ENCODE measurements around the gene ARHGAP26. TPM values are rescaled to one million over a fixed set of nuclear protein-coding genes. Genes with fewer than 3 reads are reported as not detected.

The ARHGAP26 gene
- total and polyA plus RNA-seq, 2 donors (not counting 1 experiment from before 2014, with no cell fraction given) = 4.1 to 6.8 TPM

DNA sequence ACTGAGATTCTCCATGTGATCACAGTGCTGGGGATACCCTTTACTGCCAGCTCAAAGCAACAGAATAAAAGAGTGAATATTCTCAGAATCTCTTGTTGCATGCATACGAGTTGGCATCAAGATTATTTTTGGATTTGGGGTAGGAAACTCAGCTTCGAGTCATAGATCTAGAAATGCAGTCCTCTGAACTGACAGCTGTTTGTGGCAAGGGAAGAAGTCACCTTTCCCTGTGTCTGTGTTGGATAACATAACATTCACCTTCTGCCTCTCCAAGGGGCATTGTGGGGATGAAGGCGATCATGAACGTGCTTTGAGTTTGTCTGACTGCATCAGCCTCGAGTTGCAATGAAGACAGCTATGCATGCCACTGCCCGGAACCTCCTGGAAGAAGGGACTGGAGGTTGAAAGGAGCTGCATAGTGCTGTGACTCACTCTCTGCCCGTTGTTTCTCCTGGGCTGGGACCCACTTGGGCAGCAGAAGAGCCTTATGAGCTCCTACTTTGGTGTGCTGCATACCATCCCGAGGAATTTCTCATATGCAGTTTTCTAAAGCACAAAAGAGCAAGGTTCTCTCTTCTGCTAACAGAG, 231.7 kb downstream of the ARHGAP26 start:
- Histone ChIP-seq H3K4me2 (ENCODE audit: extremely low read depth, insufficient read depth, low read length) (peak overlapping the region; percentile 75), H3K36me3 (ENCODE audit: control insufficient read depth, insufficient read depth, low read length) (no peaks in the 10 kb centered on the region), H3K4me1 (ENCODE audit: control insufficient read depth, extremely low read depth, insufficient read depth, low read length) (peaks cover 18% of the 10 kb centered on the region), H2AFZ (ENCODE audit: low read length) (peak overlapping the region; percentile 52), H3K79me2 (ENCODE audit: control insufficient read depth, insufficient read depth, low read length) (no peaks in the 10 kb centered on the region), H3K27ac (ENCODE audit: insufficient read depth, low read length) (peak overlapping the region; percentile 84), H3K4me3 (replicated peaks in 1 of 4; ENCODE audit: control extremely low read depth in 1 of 4, insufficient read depth in 1 of 4, low read depth in 3 of 4, low read length in 4 of 4) (no peak overlapping the region), H3K27me3 (ENCODE audit: control insufficient read depth, insufficient read depth, low read length) (no peaks in the 10 kb centered on the region), H3K9ac (ENCODE audit: insufficient read depth, low read length) (peak overlapping the region; percentile 18), H3K9me3 (ENCODE audit: control insufficient read depth, insufficient read depth, low read depth, low read length) (no peaks in the 10 kb centered on the region), H4K20me1 (ENCODE audit: control insufficient read depth, extremely low read depth, insufficient read depth, low read length) (no peaks in the 10 kb centered on the region)
- DNase-seq (ENCODE audit: low read depth in 2 of 2) = peak; percentile 55 to 91
- TF ChIP-seq EZH2 (IDR thresholded peaks at IDR 0.05; ENCODE audit: low read length, missing control alignments) (no peak), CTCF (conservative IDR thresholded peaks at IDR 0.05 in 1 of 2, IDR thresholded peaks at IDR 0.05 in 1 of 2; ENCODE audit: low read depth in 1 of 2, low read length in 2 of 2) (no peak)

DNA sequence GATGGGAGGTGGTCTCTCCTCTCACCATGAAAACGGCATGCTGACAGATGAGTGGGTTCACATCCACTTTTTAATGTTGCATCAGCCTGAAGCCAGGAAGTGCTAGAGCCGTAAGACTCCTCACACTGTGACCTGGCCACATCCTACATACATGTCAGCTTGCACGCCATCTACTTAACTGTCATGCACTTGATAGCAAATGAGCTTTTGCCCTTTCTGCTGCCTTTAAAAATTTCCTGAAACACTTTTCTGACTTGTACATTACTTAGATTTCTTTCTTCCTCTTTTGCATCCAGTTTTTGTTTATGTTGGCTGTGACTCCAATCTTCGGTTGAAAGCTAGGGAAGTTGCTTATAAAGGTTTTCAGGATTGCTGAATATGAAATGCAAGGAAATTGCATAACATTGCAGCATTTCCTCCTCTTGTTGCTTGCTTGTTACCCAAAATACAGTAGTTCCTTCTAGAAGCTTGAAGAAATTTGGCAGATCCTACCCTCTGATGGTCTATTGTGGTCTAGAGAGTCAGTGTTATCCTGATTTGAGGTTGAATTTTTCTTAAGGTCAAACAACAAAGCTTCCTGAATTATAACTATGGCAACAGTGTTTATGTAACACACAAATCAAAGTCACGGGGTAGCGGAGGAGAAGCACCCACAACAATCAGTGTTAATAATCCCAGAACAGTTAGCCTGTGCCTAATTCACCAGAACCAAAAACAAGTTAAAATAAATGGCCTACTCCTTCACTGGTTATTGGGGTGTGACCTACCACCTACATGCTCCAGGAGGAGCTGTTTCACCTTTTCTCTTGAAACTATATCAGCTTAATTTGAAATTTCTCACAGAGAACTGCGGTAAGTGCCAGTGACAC, 232.5 kb downstream of the ARHGAP26 start:
- Histone ChIP-seq H3K79me2 (ENCODE audit: control insufficient read depth, insufficient read depth, low read length) (no peaks in the 10 kb centered on the region), H3K27ac (ENCODE audit: insufficient read depth, low read length) (peak overlapping the region; percentile 84), H4K20me1 (ENCODE audit: control insufficient read depth, extremely low read depth, insufficient read depth, low read length) (no peaks in the 10 kb centered on the region), H3K27me3 (ENCODE audit: control insufficient read depth, insufficient read depth, low read length) (no peaks in the 10 kb centered on the region), H3K4me1 (ENCODE audit: control insufficient read depth, extremely low read depth, insufficient read depth, low read length) (peaks cover 18% of the 10 kb centered on the region), H3K9me3 (ENCODE audit: control insufficient read depth, insufficient read depth, low read depth, low read length) (no peaks in the 10 kb centered on the region), H3K9ac (ENCODE audit: insufficient read depth, low read length) (no peak overlapping the region), H3K36me3 (ENCODE audit: control insufficient read depth, insufficient read depth, low read length) (no peaks in the 10 kb centered on the region), H3K4me2 (ENCODE audit: extremely low read depth, insufficient read depth, low read length) (peak overlapping the region; percentile 75), H2AFZ (ENCODE audit: low read length) (no peak overlapping the region), H3K4me3 (replicated peaks in 1 of 4; ENCODE audit: control extremely low read depth in 1 of 4, insufficient read depth in 1 of 4, low read depth in 3 of 4, low read length in 4 of 4) (peak overlapping the region in 1 of 4 experiments; percentile 16)
- peak; percentile 58 to 61 for TF ChIP-seq CTCF (conservative IDR thresholded peaks at IDR 0.05 in 1 of 2, IDR thresholded peaks at IDR 0.05 in 1 of 2; ENCODE audit: low read depth in 1 of 2, low read length in 2 of 2)
- TF ChIP-seq EZH2 (IDR thresholded peaks at IDR 0.05; ENCODE audit: low read length, missing control alignments) = no peak
- DNase-seq (ENCODE audit: low read depth in 2 of 2) = peak; percentile 91 to 96

DNA sequence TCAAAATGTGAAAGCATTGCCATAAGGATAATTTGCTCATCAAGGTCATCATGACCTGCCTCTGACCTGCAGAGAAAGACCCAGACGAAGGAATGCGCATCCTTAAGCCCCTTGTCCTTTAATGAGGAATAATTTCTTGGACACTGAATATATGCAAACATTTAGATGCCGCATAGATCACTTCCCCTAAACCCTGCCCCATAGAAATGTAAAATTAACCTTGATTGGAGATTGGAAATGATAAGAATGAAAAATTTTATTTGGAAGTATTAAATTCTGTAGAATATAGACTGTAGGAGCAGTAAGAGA, 233.1 kb downstream of the ARHGAP26 start:
- Histone ChIP-seq H3K4me3 (replicated peaks in 1 of 4; ENCODE audit: control extremely low read depth in 1 of 4, insufficient read depth in 1 of 4, low read depth in 3 of 4, low read length in 4 of 4) (no peak overlapping the region), H3K9me3 (ENCODE audit: control insufficient read depth, insufficient read depth, low read depth, low read length) (no peaks in the 10 kb centered on the region), H3K27ac (ENCODE audit: insufficient read depth, low read length) (peak overlapping the region; percentile 84), H3K27me3 (ENCODE audit: control insufficient read depth, insufficient read depth, low read length) (no peaks in the 10 kb centered on the region), H3K4me2 (ENCODE audit: extremely low read depth, insufficient read depth, low read length) (no peak overlapping the region), H3K4me1 (ENCODE audit: control insufficient read depth, extremely low read depth, insufficient read depth, low read length) (peaks cover 18% of the 10 kb centered on the region), H3K9ac (ENCODE audit: insufficient read depth, low read length) (no peak overlapping the region), H2AFZ (ENCODE audit: low read length) (no peak overlapping the region), H3K79me2 (ENCODE audit: control insufficient read depth, insufficient read depth, low read length) (no peaks in the 10 kb centered on the region), H4K20me1 (ENCODE audit: control insufficient read depth, extremely low read depth, insufficient read depth, low read length) (no peaks in the 10 kb centered on the region), H3K36me3 (ENCODE audit: control insufficient read depth, insufficient read depth, low read length) (no peaks in the 10 kb centered on the region)
- TF ChIP-seq CTCF (conservative IDR thresholded peaks at IDR 0.05 in 1 of 2, IDR thresholded peaks at IDR 0.05 in 1 of 2; ENCODE audit: low read depth in 1 of 2, low read length in 2 of 2) = no peak
- no peak for TF ChIP-seq EZH2 (IDR thresholded peaks at IDR 0.05; ENCODE audit: low read length, missing control alignments)
- no peak for DNase-seq (ENCODE audit: low read depth in 2 of 2)
